DND-41 (cell line): ENCODE data around the gene HIVEP2.

Experiments
- ATAC-seq: fragments of 200-7000 bp; cut with Tn5 transposase; 3 replicates; pipeline ENCODE4 v1.9.1; 2021; ENCODE audit warnings: low read depth; ENCODE audit not compliant: insufficient read depth
- DNase-seq: peaks from one replicate; pipeline ENCODE4 v3.0.0-alpha.2; 2020
- H2AFZ ChIP-seq: 2 replicates; pipeline ENCODE4 v1.6.0; 2012; ENCODE audit warnings: low read depth, low read length
- H3K27ac ChIP-seq: 2 replicates; pipeline ENCODE4 v1.5.1; 2012; ENCODE audit warnings: low read length, inconsistent platforms
- H3K27me3 ChIP-seq: fragments of 200-600 bp; sonication (generic); 2 replicates; pipeline ENCODE4 v1.6.0; 2012; ENCODE audit warnings: low read length, mild to moderate bottlenecking, inconsistent platforms; ENCODE audit not compliant: insufficient read depth, poor library complexity
- H3K36me3 ChIP-seq: 2 replicates; pipeline ENCODE4 v1.5.1; 2012; ENCODE audit warnings: low read length, inconsistent platforms; ENCODE audit not compliant: insufficient read depth
- H3K4me1 ChIP-seq: 2 replicates; pipeline ENCODE4 v1.5.1; 2012; ENCODE audit warnings: mild to moderate bottlenecking, low read length; ENCODE audit not compliant: insufficient read depth
- H3K4me2 ChIP-seq: 2 replicates; pipeline ENCODE4 v1.6.0; 2012; ENCODE audit warnings: mild to moderate bottlenecking, moderate library complexity, low read length, inconsistent platforms; ENCODE audit not compliant: insufficient read depth
- H3K4me3 ChIP-seq, 2 experiments: fragments of 200-600 bp in 1 of 2; shearing (Covaris generic) in 1 of 2; 2 replicates each; pipeline ENCODE4 v1.5.1; 2012 to 2016; ENCODE audit warnings: inconsistent platforms in 2 of 2, low read length in 2 of 2, mild to moderate bottlenecking in 2 of 2, low read depth in 1 of 2, moderate library complexity in 1 of 2
- H3K79me2 ChIP-seq: 2 replicates; pipeline ENCODE4 v1.6.0; 2012; ENCODE audit warnings: low read length, inconsistent platforms; ENCODE audit not compliant: insufficient read depth
- H3K9ac ChIP-seq: 2 replicates; pipeline ENCODE4 v1.6.0; 2012; ENCODE audit warnings: low read depth, mild to moderate bottlenecking, inconsistent platforms, low read length, moderate library complexity
- H3K9me3 ChIP-seq: 2 replicates; pipeline ENCODE4 v1.5.1; 2012; ENCODE audit warnings: low read length, moderate library complexity, mild to moderate bottlenecking, inconsistent platforms; ENCODE audit not compliant: insufficient read depth, severe bottlenecking
- H4K20me1 ChIP-seq: 2 replicates; pipeline ENCODE4 v1.6.0; 2012; ENCODE audit warnings: low read length; ENCODE audit not compliant: insufficient read depth
- CTCF ChIP-seq: IDR thresholded peaks from 2 replicates; pipeline ENCODE4 v1.5.1; 2012; ENCODE audit warnings: borderline replicate concordance, low read length, moderate library complexity, mild to moderate bottlenecking; ENCODE audit not compliant: poor library complexity, severe bottlenecking; ENCODE audit errors: extremely low read depth
- EZH2 ChIP-seq: IDR thresholded peaks from 3 replicates; pipeline ENCODE4 v1.6.1; 2012; ENCODE audit warnings: borderline replicate concordance, low read depth, mild to moderate bottlenecking, moderate library complexity, low read length, inconsistent platforms; ENCODE audit not compliant: severe bottlenecking

The HIVEP2 gene

GRCh38 chr6:142820338-142821051, 124.5 kb downstream of the HIVEP2 start:
- H4K20me1 ChIP-seq, result no peaks in the 10 kb centered on the region
- peaks cover 26% of the 10 kb centered on the region for H3K4me1 ChIP-seq
- peak overlapping the region; percentile 17 to 56; a peak in 3 of 4 replicates for H3K4me3 ChIP-seq
- ATAC-seq (peak; percentile 21; the same call in 1 of the 3 replicates), DNase-seq (no peak)
- peak overlapping the region; percentile 88 for H3K27ac ChIP-seq
- peak overlapping the region; percentile 73 for H3K4me2 ChIP-seq
- peak overlapping the region; percentile 47 for H3K9ac ChIP-seq
- H3K9me3 ChIP-seq, result no peaks in the 10 kb centered on the region
- no peaks in the 10 kb centered on the region for H3K27me3 ChIP-seq
- no peaks in the 10 kb centered on the region for H3K36me3 ChIP-seq
- H2AFZ ChIP-seq, result peak overlapping the region; percentile 81
- no peaks in the 10 kb centered on the region for H3K79me2 ChIP-seq
- TF ChIP-seq EZH2 (no peak), CTCF (no peak)

- Histone ChIP-seq H3K9ac (peak overlapping the region; percentile 47), H3K27ac (peak overlapping the region; percentile 88)
These were observed 125.2 kb downstream of the HIVEP2 start for GRCh38 chr6:142819603-142820337.

GRCh38 chr6:142816486-142816885, 128.5 kb downstream of the HIVEP2 start:
- H3K27ac ChIP-seq, result no peak overlapping the region

More at GRCh38 chr6:142819603-142820337, 125.2 kb downstream of the HIVEP2 start:
- H4K20me1 ChIP-seq, result no peaks in the 10 kb centered on the region
- H3K4me1 ChIP-seq, result peaks cover 26% of the 10 kb centered on the region
- H3K4me3 ChIP-seq, result peak overlapping the region; percentile 17 to 56; a peak in 3 of 4 replicates
- peak overlapping the region; percentile 73 for H3K4me2 ChIP-seq
- DNase-seq, result peak; percentile 66
- H2AFZ ChIP-seq, result peak overlapping the region; percentile 81
- peak; percentile 88 for ATAC-seq
- TF ChIP-seq EZH2, result no peak
- TF ChIP-seq CTCF, result no peak
- no peaks in the 10 kb centered on the region for H3K9me3 ChIP-seq
- no peaks in the 10 kb centered on the region for H3K79me2 ChIP-seq
- H3K27me3 ChIP-seq, result no peaks in the 10 kb centered on the region
- H3K36me3 ChIP-seq, result no peaks in the 10 kb centered on the region

More at GRCh38 chr6:142816486-142816885, 128.5 kb downstream of the HIVEP2 start:
- Histone ChIP-seq H3K4me1 (peaks cover 26% of the 10 kb centered on the region), H3K9me3 (no peaks in the 10 kb centered on the region), H3K79me2 (no peaks in the 10 kb centered on the region), H3K27me3 (no peaks in the 10 kb centered on the region), H3K9ac (no peak overlapping the region), H4K20me1 (no peaks in the 10 kb centered on the region), H2AFZ (no peak overlapping the region), H3K4me3 (no peak overlapping the region), H3K4me2 (no peak overlapping the region), H3K36me3 (no peaks in the 10 kb centered on the region)
- DNase-seq, result no peak
- TF ChIP-seq EZH2, result no peak
- no peak for TF ChIP-seq CTCF
- no peak for ATAC-seq
